Measurements from ENCODE around the gene TMPRSS11A.

The TMPRSS11A gene

DNA sequence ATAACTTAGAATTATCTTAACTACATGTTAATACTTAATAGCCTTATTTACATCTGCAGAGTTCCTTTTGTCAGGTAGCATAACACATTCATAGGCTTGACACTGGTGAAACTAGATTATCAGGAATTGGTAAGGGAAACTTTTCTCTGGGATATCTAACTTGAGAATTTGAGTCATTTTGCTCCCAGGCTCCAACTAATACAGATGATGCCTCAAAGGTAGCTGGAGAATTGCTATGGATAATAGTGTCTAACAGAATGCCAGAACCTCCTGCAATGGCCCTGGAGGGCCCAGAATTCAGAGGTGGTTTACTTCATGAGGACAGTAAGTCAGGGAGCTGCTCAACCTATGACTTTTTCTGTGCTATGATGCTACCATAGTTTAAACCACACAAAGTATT is 65.6 kb downstream of the TMPRSS11A start:
- Histone ChIP-seq H3K4me3 (ENCODE audit: low read length) (no peak overlapping the region), H2AFZ (ENCODE audit: low read length) (no peak overlapping the region), H4K20me1 (ENCODE audit: insufficient read depth, low read length) (no peaks in the 10 kb centered on the region), H3K36me3 (replicated peaks; ENCODE audit: insufficient read depth, low read length) (no peaks in the 10 kb centered on the region), H3K79me2 (ENCODE audit: low read length) (no peaks in the 10 kb centered on the region), H3K9me2 (replicated peaks; ENCODE audit: insufficient read depth, low read length) (no peaks in the 10 kb centered on the region), H3K4me1 (ENCODE audit: low read length) (no peaks in the 10 kb centered on the region), H3K27ac (ENCODE audit: low read length) (no peak overlapping the region), H3K4me2 (ENCODE audit: low read depth, low read length) (no peak overlapping the region), H3K9me3 (replicated peaks; ENCODE audit: insufficient read depth, low read length) (no peaks in the 10 kb centered on the region), H3K9ac (ENCODE audit: low read length) (no peak overlapping the region), H3F3A (ENCODE audit: insufficient read depth, low read length) (no peaks in the 10 kb centered on the region), H3K27me3 (replicated peaks; ENCODE audit: insufficient read depth, low read length) (no peaks in the 10 kb centered on the region)
- DNase-seq: no peak
- TF ChIP-seq EZH2 (optimal IDR thresholded peaks at IDR 0.05; ENCODE audit: low read depth, low read length) (no peak), EZH2phosphoT487 (IDR thresholded peaks at IDR 0.05; ENCODE audit: low read length) (no peak), CTCF (IDR thresholded peaks at IDR 0.05; ENCODE audit: low read length) (no peak)

GRCh38 chr4:67896421-67897065 is 66.8 kb downstream of the TMPRSS11A start:
- Histone ChIP-seq H3K4me2 (ENCODE audit: low read depth, low read length) (no peak overlapping the region), H3K27ac (ENCODE audit: low read length) (no peak overlapping the region), H3K9me3 (replicated peaks; ENCODE audit: insufficient read depth, low read length) (no peaks in the 10 kb centered on the region), H3K27me3 (replicated peaks; ENCODE audit: insufficient read depth, low read length) (no peaks in the 10 kb centered on the region), H3K4me1 (ENCODE audit: low read length) (no peaks in the 10 kb centered on the region), H3K79me2 (ENCODE audit: low read length) (no peaks in the 10 kb centered on the region), H3K36me3 (replicated peaks; ENCODE audit: insufficient read depth, low read length) (no peaks in the 10 kb centered on the region), H3K9ac (ENCODE audit: low read length) (no peak overlapping the region), H2AFZ (ENCODE audit: low read length) (no peak overlapping the region), H3F3A (ENCODE audit: insufficient read depth, low read length) (no peaks in the 10 kb centered on the region), H4K20me1 (ENCODE audit: insufficient read depth, low read length) (no peaks in the 10 kb centered on the region), H3K9me2 (replicated peaks; ENCODE audit: insufficient read depth, low read length) (no peaks in the 10 kb centered on the region), H3K4me3 (ENCODE audit: low read length) (no peak overlapping the region)
- TF ChIP-seq CTCF (IDR thresholded peaks at IDR 0.05; ENCODE audit: low read length): no peak
- no peak for TF ChIP-seq EZH2phosphoT487 (IDR thresholded peaks at IDR 0.05; ENCODE audit: low read length)
- TF ChIP-seq EZH2 (optimal IDR thresholded peaks at IDR 0.05; ENCODE audit: low read depth, low read length): no peak
- no peak for DNase-seq

DNA sequence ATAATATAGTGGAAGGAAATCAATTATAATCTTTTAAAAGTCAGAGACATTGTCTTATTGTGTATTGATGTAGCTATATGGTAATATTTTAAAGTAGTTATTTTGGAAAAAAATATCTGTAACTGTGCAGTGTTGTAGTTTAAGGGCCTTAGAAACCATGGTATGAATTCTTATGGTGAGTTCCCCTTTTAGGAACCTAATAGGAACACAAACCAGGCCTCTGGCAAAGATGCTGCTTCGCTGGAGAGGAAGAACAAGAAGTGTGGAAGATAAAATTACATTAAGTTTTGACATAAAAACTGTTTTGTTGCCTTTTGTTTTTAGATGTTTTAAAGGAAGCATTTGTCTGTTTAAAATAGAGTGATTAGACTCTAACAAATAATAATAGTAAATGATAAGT is 68.6 kb downstream of the TMPRSS11A start:
- Histone ChIP-seq H3K9me3 (replicated peaks; ENCODE audit: insufficient read depth, low read length) (no peaks in the 10 kb centered on the region), H3K4me3 (ENCODE audit: low read length) (no peak overlapping the region), H3F3A (ENCODE audit: insufficient read depth, low read length) (no peaks in the 10 kb centered on the region), H2AFZ (ENCODE audit: low read length) (no peak overlapping the region), H3K79me2 (ENCODE audit: low read length) (no peaks in the 10 kb centered on the region), H3K4me1 (ENCODE audit: low read length) (no peaks in the 10 kb centered on the region), H3K4me2 (ENCODE audit: low read depth, low read length) (no peak overlapping the region), H3K27ac (ENCODE audit: low read length) (no peak overlapping the region), H3K36me3 (replicated peaks; ENCODE audit: insufficient read depth, low read length) (no peaks in the 10 kb centered on the region), H4K20me1 (ENCODE audit: insufficient read depth, low read length) (no peaks in the 10 kb centered on the region), H3K9ac (ENCODE audit: low read length) (no peak overlapping the region), H3K9me2 (replicated peaks; ENCODE audit: insufficient read depth, low read length) (no peaks in the 10 kb centered on the region), H3K27me3 (replicated peaks; ENCODE audit: insufficient read depth, low read length) (no peaks in the 10 kb centered on the region)
- TF ChIP-seq EZH2 (optimal IDR thresholded peaks at IDR 0.05; ENCODE audit: low read depth, low read length) (no peak), EZH2phosphoT487 (IDR thresholded peaks at IDR 0.05; ENCODE audit: low read length) (no peak), CTCF (IDR thresholded peaks at IDR 0.05; ENCODE audit: low read length) (no peak)
- DNase-seq: no peak
